ENCODE results near the gene HDAC6.
"Not testable (repeated sequence)": the region's sequence is repeated elsewhere in the genome, so short reads cannot be mapped to it uniquely, and the experiment has no call there.

Gene HDAC6

GRCh38 chrX:48826876-48827653 lies 25.2 kb downstream of the HDAC6 start:
- DNase-seq = no peak

DNA sequence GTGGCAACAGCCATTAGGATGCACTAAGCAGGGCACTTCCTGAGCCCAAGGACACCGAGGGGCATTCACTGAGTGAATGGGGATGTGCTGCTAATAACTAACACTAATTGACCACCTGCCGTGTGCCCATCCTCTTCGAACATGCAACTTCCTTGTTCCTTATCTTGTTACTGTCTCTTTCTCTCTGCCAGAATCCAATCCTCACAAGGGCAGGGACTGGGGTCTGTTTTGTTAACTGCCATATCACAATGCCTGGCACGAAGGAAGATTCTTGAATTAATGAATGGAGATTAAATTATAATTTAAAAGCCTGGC lies 25.7 kb downstream of the HDAC6 start:
- DNase-seq = no peak

DNA sequence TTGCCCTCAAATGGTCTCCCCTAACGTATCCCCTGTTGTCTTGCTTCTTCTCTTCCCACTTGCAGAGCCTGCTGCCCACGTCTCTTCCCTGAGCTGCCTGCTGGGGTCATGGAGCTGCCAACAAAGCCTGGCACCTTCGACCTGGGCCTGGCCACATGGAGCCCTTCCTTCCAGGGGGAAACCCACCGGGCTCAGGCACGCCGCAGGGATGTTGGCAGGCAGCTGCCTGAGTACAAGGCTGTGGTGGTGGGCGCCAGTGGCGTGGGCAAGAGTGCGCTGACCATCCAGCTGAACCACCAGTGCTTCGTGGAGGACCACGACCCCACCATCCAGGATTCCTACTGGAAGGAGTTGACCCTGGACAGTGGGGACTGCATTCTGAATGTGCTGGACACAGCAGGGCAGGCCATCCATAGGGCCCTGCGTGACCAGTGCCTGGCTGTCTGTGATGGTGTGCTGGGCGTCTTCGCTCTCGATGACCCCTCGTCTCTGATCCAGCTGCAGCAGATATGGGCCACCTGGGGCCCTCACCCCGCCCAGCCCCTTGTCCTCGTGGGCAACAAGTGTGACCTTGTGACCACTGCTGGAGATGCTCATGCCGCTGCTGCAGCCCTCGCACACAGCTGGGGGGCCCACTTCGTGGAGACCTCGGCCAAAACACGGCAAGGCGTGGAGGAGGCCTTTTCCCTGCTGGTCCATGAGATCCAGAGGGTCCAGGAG lies 27.3 kb downstream of the HDAC6 start:
- DNase-seq = no peak

DNA sequence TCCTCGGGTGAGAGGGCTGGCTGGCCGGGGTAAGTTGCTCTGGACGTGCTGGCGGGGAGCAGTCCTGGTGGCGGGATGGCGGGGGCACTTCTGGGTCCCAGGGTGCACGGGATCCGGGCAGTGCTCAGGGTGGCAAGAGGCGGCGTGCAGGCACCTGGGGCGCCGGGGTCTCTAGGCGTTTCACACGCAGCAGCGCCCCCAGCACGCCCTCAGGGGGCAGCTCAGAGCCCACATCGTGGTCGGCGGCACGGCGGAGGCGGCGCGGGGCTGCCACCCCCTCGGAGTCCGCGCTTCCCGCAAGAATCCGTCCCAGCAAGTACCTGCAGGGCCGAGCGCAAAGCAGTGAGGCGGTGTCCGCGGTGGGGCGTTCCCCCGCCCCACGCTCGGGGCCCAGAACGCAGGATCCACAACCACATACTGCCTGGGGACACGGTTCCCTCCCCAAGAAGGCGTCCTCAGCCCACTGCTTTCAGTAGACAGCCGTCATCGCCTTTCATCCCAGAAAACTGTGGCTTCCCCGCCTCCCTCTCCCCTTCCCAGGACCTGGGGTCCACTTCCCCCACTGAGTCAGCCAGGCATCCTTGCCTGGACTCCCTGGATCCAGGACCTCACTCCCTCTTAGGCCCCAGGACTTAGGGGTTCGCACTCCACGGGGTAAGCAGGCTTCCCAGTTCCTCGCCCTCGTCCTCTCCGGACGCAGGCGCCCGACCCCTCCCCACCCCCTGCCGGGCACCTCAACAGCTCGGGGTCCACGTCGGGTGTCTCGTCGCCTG lies 29.5 kb downstream of the HDAC6 start:
- DNase-seq = no peak

DNA sequence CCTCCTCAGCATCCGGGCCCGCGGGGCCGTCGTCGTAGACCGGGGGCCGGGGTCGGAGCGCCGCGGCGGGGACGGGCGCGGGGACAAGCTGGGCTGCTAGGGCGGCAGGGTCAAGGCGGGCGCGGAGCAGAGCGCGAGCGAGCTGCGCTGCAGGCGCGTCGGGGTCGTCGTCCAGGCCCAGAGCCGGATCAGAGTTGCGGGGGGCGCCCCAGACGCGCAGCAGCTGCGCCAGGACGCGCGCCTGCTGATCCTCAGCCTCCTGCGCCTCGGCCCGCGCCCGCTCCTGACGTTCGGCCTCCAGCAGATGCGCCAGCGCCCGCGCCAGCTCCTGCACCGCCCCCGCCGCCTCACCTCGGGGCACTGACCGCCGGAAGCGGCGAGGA lies 30.0 kb downstream of the HDAC6 start:
- no peak for DNase-seq

GRCh38 chrX:48833542-48834138 lies 31.8 kb downstream of the HDAC6 start:
- DNase-seq = no peak

DNA sequence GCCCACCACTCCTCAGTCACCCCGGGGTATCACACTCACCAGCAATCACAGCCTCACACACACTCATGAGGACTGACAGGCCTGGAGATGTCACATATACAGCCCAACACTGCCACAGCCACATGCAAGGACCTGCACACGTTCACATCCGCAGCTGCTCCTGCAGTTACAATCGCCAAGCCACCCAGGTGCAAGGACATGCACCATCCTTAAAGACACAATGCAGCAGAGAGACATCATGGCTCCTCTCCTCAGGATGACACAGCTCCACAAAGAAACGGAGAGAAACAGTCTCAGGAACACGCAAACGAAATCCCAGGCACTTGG lies 32.5 kb downstream of the HDAC6 start:
- DNase-seq = no peak

GRCh38 chrX:48835524-48836329 lies 33.9 kb downstream of the HDAC6 start, which contains the start of gene PCSK1N:
Gene PCSK1N, minus strand, starts transcription at chrX:48835610. Its CDS starts 78 bp downstream, at chrX:48835532.
- no peak for DNase-seq

- no peak for DNase-seq
Measured at GRCh38 chrX:48839686-48840085, 37.8 kb downstream of the HDAC6 start.

- no peak for DNase-seq
Measured at GRCh38 chrX:48848847-48849246, 47.0 kb downstream of the HDAC6 start.

DNA sequence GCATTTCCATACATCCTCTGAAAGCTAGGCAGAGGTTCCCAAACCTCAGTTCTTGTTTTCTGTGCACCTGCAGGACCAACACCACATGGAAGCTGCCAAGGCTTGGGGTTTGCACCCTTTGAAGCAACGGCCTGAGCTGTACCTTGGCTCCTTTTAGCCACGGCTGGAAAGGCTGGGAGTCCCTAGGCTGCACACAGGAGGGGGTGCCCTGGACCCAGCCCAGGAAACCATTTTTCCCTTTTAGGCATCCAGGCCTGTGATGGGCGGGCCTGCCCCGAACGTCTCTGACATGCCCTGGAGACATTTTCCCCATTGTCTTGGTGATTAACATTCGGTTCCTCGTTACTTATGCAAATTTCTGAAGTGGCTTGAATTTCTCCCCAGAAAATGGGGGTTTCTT lies 51.0 kb downstream of the HDAC6 start:
- DNase-seq = no peak

GRCh38 chrX:48853494-48853893 lies 51.6 kb downstream of the HDAC6 start:
- DNase-seq = not testable (repeated sequence)

DNA sequence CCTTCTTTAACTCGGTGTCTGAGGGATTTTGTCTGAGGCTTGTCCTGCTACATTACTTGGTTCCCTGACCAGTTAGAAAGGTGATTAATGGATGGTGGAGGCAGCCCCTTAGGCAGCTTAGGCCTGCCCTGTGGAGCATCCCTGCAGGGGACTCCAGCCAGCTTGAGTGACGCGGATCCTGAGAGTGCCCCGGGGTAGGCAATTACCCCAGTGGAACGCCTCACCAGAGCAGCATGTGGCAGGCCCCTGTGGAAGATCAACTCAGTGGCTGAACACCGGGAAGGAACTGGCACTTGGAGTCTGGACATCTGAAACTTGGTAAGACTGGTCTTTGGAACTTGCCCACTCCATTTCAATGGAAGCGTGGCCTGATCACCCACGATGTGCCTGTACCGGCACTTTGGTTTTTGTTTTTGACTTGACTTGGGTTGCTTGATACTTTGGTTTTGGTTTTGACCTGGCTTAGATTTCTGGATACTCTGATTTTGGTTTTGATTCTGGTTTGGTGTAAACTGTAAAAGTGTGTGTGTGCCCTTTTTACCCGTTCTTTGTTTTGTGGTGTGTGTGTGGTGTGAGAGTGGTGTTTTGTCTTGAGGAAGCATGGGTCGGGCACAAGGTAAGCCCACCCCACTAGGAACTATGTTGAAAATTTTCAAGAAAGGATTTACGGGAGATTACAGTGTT lies 52.4 kb downstream of the HDAC6 start:
- not testable (repeated sequence) for DNase-seq

DNA sequence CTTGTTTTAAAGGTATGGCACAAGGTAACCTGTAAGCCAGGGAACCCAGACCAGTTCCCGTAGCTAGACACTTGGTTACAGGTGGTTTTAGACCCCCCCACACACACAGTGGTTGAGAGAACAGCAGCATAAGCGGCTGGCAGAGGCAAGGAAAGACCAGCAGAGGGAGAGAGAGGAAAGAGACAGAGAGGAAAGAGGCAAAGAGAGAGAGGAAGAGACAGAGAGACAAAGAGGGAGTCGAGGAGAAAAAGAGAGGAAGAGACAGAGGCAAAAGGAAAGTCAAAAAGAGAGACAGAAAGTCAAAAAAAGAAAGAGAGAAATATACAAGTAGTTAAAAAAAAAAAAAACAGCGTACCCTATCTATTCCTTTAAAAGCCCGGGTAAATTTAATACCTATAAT lies 53.0 kb downstream of the HDAC6 start:
- DNase-seq = no peak

GRCh38 chrX:48864210-48864609 lies 62.3 kb downstream of the HDAC6 start:
- DNase-seq = no peak

GRCh38 chrX:48872017-48872416 lies 70.2 kb downstream of the HDAC6 start:
- DNase-seq = not testable (repeated sequence)

Measured in activated CD4-positive, alpha-beta T cell treated with anti-CD3 and anti-CD28 coated beads for 48 hours (primary cell).